ENCODE measurements around the gene PAPPA2.
"Not testable (repeated sequence)": the region's sequence is repeated elsewhere in the genome, so short reads cannot be mapped to it uniquely, and the experiment has no call there.

The PAPPA2 gene

DNA sequence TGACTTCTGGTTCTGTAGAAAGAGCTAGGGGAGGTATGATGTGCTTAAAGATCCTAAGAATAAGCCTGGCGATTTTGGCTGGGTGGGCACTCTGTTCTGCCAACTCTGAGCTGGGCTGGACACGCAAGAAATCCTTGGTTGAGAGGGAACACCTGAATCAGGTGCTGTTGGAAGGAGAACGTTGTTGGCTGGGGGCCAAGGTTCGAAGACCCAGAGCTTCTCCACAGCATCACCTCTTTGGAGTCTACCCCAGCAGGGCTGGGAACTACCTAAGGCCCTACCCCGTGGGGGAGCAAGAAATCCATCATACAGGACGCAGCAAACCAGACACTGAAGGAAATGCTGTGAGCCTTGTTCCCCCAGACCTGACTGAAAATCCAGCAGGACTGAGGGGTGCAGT is 93.3 kb downstream of the PAPPA2 start:
- no peak for DNase-seq

DNA sequence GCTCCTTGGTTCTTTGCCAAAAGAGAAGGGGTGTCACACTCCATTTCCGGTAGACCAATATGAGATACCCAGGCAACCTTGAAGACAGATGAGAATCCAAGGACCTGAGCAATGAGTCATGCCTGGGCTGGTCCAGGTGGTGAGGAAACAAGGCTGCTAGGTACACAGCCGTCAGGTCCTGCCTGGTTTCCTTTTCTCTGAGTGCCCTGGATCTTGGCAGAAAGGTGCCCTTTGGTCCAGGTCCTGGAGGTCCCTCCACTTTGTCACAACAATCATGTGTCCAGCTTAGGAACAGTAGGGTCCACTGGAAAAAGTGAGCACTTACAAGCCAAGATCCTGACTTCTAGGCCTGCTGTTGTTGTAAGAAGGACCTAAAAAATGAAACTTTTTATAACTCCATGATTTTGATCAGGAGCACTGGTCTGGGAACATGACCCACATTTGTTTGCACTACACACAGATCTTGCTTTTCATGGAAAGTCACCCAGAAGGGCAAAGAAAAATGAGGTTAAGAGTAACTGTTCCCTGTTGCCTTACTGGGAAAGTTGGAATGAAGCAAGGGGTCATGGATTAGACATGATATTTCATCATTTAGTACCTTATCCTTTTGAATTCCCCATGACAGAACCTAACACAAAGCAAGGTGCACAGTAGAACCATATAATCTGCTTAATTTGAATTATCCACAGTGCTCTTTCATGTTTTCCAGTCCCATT is 94.7 kb downstream of the PAPPA2 start:
- DNase-seq, result no peak

DNA sequence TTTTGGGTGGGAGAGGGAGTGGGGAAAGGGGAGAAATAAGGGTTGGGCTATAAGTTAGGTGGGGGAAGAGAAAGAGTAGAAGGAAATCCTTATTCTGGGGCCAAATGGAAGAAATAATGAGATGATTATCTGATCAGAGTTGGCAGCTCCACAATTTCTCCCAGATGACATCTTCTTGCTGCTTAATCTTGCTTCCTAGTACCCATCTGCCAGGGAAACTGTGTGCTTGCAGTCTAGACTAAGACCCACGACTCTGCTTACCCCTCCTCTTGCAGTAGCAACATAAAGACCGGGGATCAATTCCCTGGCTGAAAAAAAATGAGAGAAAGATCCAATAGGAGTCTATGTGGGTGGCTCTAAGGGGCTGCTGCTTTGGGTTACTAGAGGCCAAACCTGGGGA is 95.6 kb downstream of the PAPPA2 start:
- DNase-seq, result no peak

DNA sequence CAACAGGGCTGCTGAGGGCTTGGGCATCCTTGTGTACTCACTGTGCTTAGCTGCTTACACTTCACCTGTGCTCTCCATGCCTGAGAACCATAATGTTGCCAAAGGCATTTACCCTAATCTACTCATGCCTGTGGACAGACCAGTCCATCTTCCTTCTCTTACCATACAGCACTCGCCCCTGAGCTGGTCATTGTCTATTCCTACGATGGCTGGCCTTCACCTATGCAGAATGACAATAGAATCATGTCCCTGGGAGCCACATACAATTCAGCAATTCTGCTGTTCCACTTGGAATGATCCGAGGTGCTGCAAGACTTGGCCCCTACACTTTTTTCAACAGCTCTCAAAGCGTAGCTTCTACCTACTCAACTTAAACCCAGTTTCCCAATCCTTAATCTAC is 96.5 kb downstream of the PAPPA2 start:
- no peak for DNase-seq

DNA sequence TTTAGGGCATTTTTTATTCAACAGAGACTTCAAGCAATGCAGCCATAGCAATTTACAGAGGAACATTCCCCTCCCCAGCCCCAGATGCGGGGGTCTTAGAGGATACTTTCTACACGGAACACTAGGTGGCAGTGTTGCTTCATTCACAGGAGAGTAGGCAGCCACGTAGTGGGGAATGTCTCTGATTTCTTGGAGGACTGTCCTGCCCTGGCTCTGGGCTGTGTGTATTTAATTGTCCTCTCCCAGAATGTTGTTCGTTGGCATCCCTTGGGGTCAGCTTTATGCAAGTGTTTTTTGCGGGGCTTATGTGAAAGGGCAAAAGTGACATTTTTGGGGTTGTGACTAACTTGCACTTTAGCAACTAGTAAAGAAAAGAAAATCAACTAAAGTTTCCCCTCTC is 96.9 kb downstream of the PAPPA2 start:
- DNase-seq, result no peak

DNA sequence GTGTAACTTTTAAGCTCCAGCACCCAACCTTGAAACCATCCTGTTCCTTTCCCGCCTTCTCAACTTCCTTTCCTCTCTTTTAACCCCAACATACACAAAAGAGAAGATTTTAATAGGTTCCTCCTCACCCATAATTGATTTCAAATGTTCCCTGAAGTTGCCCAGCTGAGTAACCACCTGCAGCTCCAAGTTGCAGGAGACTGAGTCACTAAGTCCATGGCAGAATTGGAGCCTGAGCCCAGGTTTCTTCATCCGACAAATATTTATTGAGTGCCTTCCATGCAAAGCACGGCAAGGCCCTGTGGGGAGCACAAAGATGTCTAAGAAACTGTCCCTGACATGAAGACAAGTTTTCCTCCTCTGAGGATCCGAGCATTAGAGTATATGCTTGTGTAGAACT is 97.7 kb downstream of the PAPPA2 start:
- DNase-seq, result no peak

DNA sequence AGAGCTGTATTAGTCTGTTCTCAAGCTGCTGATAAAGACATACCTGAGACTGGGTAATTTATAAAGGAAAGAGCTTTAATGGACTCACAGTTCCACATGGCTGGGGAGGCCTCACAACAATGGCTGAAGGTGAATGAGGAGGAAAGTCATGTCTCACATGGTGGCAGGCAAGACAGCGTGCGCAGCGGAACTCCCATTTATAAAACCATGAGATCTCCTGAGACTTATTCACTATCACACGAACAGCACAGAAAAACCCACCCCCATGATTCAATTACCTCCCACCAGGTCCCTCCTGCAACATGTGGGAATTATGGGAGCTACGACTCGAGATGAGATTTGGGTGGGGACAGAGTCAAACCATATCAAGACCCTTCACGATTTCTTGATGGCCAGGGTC is 98.8 kb downstream of the PAPPA2 start:
- DNase-seq, result not testable (repeated sequence)

DNA sequence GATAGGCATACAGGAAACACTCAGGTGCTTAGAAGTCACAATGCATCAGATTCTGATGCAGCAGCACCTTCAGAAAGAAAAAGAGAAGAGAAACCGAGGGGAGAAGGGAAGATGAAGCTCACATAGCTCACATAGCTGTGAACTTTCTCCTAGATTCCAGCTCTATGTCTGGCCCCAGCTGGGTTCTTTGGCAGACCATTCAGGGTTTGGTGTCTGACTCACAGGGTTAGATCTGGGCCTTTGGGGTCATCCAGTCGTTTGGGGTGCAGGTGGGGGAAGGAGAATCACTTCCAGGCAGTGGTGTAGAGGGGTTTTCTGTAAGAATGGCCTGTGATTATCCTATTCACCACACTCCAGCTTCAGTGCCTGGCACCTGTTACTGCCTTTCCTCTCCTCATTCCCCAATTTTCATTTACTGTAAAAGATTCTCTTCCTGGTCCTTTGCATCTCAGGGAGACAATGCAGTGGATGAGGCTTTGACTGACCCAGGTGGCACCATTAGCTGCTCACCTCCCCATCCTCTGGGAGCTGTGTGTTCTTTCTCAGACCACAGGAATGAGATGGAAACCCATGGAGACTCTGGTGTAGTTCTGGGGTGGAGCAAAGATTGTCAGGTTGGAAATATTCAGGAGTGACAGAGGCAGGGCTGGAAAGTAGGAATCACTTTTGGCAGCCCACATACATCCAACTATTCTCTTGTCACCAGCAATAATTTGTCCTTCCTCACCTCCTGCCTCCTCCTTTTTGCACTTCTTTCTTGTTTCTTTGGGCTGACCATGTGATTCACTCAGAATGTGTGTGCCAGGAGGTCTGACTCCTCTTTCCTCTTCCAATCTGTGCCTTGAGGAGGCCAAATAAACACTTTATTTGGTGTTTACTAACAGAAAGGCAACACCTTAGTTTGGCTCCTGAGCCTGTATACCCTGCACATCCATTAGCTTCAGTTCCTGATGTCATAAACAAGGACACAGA is 103.3 kb downstream of the PAPPA2 start:
- no peak for DNase-seq

DNA sequence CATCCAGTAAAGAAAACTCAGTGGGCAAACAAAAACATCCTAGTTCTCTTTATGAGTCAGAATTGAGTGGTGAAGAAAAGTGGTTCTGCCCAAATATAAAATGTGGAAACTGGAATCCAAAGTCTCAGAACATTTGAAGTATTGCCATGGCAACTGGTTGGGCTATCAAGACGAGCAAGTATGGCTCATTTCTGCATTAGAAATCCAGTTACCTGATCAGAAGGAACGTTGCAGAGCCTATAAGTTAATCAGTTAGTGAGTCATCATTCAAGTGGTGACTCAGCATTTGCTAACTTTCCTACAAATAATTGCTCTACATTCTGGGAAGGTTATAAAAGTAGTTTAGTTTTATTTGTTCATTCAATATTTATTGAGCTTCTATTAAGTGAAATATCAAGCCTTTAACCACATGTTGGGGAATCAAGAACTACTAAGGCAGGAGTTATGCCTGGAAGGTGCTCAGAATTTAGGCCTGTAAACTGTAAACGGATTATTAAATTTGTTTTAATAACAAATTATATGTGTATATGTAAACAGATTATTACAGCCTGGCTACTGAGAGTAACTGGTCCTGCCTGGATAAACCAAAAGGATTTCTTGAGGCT is 104.3 kb downstream of the PAPPA2 start:
- DNase-seq, result no peak

DNA sequence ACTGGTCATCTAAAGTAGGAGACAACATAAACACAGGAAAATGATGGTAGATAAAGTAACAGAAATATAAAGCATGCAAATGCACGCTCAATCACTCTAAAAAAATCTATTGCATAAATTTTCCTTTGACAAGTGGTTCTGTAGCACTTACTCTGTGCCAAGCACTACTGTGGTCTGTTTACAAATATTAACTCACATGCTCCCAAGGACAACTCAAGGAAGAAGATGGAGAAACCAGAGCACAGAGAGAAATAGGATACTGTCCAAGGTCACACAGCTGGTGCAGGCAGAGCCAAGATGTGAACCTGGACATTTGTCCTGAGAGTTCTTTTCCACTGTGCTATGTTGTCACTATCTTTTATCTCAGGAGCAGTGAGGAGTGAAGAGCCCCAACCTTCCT is 105.2 kb downstream of the PAPPA2 start:
- no peak for DNase-seq

DNA sequence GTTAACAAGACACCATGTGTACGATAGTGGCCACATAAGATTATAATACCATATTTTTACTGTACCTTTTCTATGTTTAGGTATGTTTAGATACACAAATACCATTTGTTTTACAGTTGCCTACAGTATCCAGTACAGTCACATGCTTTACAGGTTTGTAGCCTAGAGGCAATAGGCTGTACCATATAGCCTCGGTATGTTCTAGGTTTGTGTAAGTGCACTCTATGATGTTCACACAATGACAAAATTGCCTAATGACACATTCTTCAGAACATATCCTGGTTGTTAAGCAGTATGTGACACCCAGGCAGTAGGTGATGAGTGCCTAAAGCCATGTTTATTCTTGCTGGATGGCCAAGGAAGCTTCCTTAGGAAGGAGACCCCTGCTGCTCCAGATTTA is 111.8 kb downstream of the PAPPA2 start:
- no peak for DNase-seq

DNA sequence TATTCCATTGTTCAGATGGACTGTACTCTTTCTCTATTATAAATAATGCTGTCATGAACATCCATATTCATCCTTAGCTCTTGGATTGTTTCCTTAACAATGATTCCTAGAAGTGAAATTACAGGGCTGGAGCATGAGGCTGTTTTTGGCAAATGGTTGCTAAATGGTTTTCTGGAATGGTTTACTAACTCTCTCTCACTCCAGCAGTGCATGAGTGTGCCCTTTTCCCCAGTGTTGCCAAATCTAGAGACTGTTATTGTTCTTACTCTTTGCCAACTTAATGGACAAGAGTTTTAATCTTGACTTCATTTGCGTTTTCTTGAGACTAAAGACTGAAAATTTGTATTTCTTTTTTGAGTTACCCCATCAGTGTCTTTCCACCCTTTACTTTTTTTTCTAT is 113.0 kb downstream of the PAPPA2 start:
- DNase-seq, result no peak

DNA sequence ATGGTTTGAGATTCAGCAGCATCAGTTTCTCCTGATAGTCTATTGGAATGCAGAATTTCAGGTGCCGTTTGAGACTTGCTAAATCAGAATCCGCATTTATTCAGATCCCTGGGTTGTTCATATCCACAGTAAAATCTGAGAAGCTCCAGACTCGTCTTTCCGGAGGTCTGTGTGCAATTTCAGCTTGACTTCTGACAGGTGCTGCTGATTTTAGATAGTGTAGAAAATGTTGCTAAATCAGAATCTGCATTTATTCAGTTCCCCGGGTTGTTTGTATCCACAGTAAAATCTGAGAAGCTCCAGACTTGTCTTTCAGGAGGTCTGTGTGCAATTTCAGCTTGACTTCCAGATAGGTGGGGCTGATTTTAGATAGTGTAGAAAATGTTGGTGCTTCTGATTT is 113.7 kb downstream of the PAPPA2 start:
- no peak for DNase-seq

DNA sequence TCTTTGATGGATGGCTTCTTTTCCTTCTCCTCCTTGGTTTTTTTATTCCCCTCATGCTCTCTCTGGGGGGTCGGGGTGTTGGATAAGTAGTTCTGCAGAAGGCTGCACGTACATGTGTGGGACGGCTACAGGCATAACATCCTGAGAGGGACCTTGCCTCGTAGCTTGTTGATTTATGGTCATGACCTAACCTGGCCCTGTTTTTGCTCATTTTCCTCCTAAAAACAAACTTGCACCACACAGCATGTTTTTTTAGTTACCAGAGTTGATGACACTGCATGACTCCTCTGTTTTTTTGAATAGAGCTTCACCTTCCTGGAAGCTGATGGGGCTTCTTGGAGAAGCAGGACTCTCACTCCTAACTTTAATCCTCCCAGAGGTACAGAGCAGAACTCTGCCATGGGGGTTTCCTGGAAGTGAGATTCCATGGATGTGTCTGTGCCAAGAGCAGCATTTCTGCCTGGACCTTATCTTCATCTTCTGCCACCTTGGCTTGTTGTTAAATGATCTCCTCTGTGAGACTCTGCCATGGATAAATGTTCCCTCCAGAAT is 114.7 kb downstream of the PAPPA2 start:
- DNase-seq, result no peak

DNA sequence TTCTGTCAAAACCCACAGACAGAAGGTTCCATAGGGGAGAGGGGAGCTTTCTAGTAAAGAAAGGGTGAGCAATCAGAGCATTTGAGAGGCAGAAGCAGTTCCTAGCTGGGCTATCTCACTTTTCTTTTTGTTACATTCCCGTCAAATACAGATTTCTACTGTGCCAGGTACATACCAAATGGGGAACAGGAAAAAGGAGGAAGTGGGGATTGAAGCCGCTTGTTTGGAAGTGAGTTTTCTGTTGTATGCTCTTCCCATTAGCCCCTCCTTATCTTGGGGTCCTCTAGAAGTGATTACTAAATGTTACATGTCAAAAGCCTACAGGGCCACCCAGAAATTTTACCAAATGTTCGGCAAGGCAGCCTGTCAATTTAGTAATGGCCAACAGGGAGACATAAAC is 116.1 kb downstream of the PAPPA2 start:
- no peak for DNase-seq

DNA sequence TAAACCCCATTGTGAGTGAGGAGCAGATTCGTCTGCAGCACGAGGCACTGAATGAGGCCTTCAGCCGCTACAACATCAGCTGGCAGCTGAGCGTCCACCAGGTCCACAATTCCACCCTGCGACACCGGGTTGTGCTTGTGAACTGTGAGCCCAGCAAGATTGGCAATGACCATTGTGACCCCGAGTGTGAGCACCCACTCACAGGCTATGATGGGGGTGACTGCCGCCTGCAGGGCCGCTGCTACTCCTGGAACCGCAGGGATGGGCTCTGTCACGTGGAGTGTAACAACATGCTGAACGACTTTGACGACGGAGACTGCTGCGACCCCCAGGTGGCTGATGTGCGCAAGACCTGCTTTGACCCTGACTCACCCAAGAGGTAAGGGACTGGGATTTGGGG is 132.2 kb downstream of the PAPPA2 start:
- DNase-seq, result no peak

DNA sequence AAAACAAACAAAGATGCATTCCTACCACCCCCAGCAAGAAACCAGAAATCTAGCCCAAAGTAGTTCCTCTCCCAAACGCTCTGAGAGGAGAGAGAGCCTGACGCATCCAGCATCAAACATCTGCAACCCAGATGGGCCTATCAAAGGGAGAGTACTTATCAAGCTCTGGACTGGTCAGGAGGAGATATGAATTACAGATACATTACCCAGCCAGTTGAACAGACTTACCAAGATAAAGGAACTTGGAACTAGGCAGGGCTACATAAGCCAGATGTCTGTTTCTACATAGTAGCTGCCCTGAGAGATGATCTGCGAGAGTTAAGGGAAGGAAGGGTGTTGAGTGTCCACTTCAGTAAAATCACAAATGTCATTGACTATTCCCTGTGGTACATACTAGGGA is 138.4 kb downstream of the PAPPA2 start:
- no peak for DNase-seq

DNA sequence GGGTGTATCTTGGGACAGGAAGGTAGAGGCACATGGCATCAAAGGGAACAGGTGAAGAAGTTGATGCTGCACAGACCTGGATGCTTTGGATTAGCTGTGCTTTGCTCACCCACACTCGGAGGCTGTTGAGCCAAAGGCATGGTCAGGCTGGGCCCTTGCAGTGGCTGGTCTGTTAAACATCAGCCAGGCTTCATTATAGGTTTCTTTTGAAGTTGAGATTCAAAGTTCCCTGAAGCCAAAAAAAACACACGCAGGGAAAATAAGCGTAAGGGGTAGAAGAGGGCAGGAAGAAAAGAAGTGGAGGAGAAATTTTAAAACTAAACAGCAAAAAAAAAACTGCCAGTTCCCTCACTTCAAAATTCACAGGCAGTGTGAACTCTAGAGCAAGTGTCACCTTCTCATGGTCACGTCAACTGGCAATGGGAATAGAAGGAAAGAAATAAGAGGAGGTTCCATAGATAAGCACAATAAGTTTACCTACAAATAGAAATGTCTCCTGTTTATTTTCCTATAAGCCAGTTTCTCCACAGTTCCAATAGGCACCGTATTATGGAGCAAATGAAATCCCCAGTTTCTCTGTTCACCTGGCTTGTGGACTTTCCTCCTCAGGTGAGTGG is 139.5 kb downstream of the PAPPA2 start:
- DNase-seq, result no peak

DNA sequence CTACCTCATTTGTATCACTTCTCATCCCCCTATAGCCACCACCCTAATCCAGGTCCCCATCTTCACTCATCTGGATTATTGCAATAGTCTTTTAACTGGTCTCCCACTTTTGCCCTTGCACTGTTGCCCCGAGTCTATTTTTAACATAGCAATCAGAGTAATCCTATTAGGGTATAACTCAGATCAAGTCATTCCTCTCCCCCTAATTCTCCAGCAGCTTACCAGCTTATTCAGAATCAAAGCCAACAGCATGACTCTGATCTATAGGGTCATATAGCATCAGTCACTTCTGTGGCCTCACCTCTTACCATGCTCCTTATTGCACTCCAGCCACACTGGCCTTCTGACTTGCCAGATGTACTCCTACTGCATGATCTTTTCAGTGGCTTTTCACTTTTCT is 140.7 kb downstream of the PAPPA2 start:
- DNase-seq, result no peak

DNA sequence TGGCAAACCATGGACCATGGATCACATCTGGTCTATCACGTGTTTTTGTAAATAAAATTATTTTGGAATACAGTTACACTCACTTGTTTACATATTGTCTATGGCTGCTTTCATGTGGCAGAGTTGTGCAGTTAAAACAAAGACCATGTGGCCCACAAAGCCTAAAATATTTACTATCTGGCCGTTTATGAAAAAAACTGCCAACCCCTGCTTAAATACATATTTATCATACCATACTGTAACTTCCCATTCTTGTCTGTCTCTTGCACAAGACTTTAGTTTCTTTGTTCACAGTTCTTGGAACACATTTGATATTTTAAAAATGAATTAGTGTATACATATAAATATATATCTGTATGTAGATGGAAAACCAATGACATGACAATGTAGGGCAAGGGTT is 141.5 kb downstream of the PAPPA2 start:
- DNase-seq, result no peak

DNA sequence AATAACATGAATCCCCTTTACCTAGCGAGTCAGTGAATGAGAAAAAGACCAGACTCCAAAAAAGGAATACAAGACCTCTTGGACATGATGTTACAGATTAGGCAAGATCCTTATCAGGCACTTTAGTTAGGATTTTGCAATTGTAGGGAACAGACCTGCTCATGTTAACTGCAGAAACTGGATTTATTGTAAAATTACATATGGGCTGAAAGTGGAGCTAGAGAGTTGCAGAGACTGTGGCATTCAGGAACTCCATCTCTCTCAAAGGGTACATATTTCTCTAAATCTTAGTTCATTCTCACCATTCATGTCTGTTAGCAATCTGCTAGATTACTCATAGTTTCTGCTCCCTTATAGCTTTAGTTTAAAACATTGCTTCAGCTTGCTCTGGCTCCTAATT is 142.2 kb downstream of the PAPPA2 start:
- no peak for DNase-seq

DNA sequence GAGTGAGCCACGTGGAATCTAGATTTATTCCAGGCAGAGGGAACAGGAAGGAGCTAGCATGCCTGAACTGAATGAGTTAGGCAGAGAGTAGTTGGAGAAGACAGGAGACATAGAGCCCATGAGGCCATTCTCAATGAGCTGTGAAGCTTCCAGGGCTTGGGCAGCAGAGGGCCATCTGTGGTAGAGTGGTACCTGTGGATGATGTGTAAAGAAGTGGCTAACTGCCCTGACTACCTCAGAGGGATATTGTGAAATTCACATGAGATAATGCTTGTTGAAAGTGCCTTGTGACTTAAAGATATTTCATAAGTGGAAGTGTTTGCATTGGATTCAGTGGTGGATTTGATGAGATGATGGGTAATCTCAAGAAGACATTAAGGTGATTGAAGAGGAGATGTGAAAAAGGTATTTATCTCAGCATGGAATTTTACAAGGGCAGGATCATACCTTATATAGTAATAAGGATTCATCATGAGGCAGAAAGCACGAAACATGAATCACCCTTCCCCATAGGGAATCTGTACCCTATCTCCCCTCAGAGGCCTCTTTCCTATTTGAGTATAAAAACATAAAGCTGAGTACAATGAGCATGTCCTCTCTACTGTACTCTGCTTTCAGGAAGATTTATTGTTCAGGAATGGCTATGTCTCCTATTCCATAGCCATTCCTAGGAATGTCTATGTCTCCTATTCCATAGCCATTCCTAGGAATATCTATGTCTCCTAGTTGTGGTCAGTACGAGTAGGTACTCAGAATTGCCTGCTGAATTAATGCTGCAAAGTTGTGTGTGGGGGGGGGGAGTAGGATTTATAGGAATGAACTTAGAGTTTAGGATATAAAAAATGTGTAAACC is 146.8 kb downstream of the PAPPA2 start:
- DNase-seq, result no peak

Measured in CD4-positive, alpha-beta T cell treated with Interleukin-15 for 1 hour (primary cell).